Neural cell (in vitro differentiated cells): Measurements from ENCODE around the gene NKD1. TPM values are rescaled to one million over a fixed set of nuclear protein-coding genes. Genes with fewer than 3 reads are reported as not detected.

ENCODE experiments used
- H2AFZ ChIP-seq: fragments of 200-600, 300-800 bp; sonication (generic), shearing (Covaris generic); 2 replicates; pipeline ENCODE4 v1.6.0; 2014; ENCODE audit warnings: low read depth, mild to moderate bottlenecking, antibody characterized with exemption, low read length, moderate library complexity
- H3F3A ChIP-seq: fragments of 200-600 bp; shearing (Covaris generic); 2 replicates; pipeline ENCODE4 v1.6.1; 2016; ENCODE audit warnings: mild to moderate bottlenecking, moderate library complexity, mixed read lengths, antibody characterized with exemption, low read length; ENCODE audit not compliant: insufficient read depth, poor library complexity, severe bottlenecking
- H3K27ac ChIP-seq: fragments of 200-600, 300-800 bp; sonication (generic), shearing (Covaris generic); 2 replicates; pipeline ENCODE4 v1.5.1; 2014; ENCODE audit warnings: mild to moderate bottlenecking, low read length, moderate library complexity
- H3K27me3 ChIP-seq: fragments of 300-800, 200-600 bp; sonication (generic), shearing (Covaris generic); 2 replicates; pipeline ENCODE4 v1.6.0; 2014; ENCODE audit warnings: mild to moderate bottlenecking, low read depth, low read length, moderate library complexity; ENCODE audit not compliant: insufficient read depth
- H3K36me3 ChIP-seq: fragments of 300-800, 200-600 bp; sonication (generic), shearing (Covaris generic); 2 replicates; pipeline ENCODE4 v1.5.1; 2014; ENCODE audit warnings: mild to moderate bottlenecking, antibody characterized with exemption, low read length, moderate library complexity; ENCODE audit not compliant: insufficient read depth
- H3K4me2 ChIP-seq: fragments of 300-800, 200-600 bp; sonication (generic), shearing (Covaris generic); 2 replicates; pipeline ENCODE4 v1.6.0; 2014; ENCODE audit warnings: mild to moderate bottlenecking, low read length
- H3K4me3 ChIP-seq: fragments of 300-800, 200-600 bp; sonication (generic), shearing (Covaris generic); 2 replicates; pipeline ENCODE4 v1.5.1; 2014; ENCODE audit warnings: mild to moderate bottlenecking, low read length, moderate library complexity
- H3K79me2 ChIP-seq: fragments of 200-600 bp; shearing (Covaris generic); replicated peaks from 2 replicates; pipeline ENCODE4 v1.6.0; 2014; ENCODE audit warnings: mild to moderate bottlenecking, low read length, moderate library complexity; ENCODE audit not compliant: insufficient read depth
- H3K9ac ChIP-seq: fragments of 300-800, 200-600 bp; sonication (generic), shearing (Covaris generic); 2 replicates; pipeline ENCODE4 v1.6.1; 2016; ENCODE audit warnings: mild to moderate bottlenecking, low read length, mixed read lengths
- H3K9me2 ChIP-seq: fragments of 200-600 bp; shearing (Covaris generic); 2 replicates; pipeline ENCODE4 v1.6.1; 2016; ENCODE audit warnings: mild to moderate bottlenecking, low read length, mixed read lengths; ENCODE audit not compliant: insufficient read depth
- H3K9me3 ChIP-seq: fragments of 200-600, 300-800 bp; sonication (generic), shearing (Covaris generic); 2 replicates; pipeline ENCODE4 v1.6.1; 2016; ENCODE audit warnings: mild to moderate bottlenecking, mixed run types, low read length, moderate library complexity, mixed read lengths
- H4K20me1 ChIP-seq: fragments of 200-600 bp; shearing (Covaris generic); 2 replicates; pipeline ENCODE4 v1.6.1; 2016; ENCODE audit warnings: mild to moderate bottlenecking, mixed run types; ENCODE audit not compliant: insufficient read depth
- CTCF ChIP-seq: fragments of 450-650 bp; IDR thresholded peaks from 2 replicates; pipeline ENCODE4 v1.5.1; 2014; ENCODE audit warnings: antibody characterized with exemption, mild to moderate bottlenecking, moderate library complexity; ENCODE audit not compliant: poor library complexity, severe bottlenecking
- EP300 ChIP-seq: fragments of 450-650 bp; conservative IDR thresholded peaks from 2 replicates; pipeline ENCODE4 v1.6.1; 2014; ENCODE audit warnings: antibody characterized with exemption, mild to moderate bottlenecking, moderate library complexity; ENCODE audit not compliant: poor library complexity, severe bottlenecking
- EZH2 ChIP-seq: fragments of 200-600, 300-800 bp; shearing (Covaris generic), sonication (generic); IDR thresholded peaks from 2 replicates; pipeline ENCODE4 v1.6.1; 2014; ENCODE audit warnings: antibody characterized with exemption, low read length, borderline replicate concordance, mild to moderate bottlenecking; ENCODE audit not compliant: insufficient read depth, poor library complexity, severe bottlenecking
- MXI1 ChIP-seq: fragments of 450-650 bp; conservative IDR thresholded peaks from 2 replicates; pipeline ENCODE4 v1.6.1; 2014; ENCODE audit warnings: antibody characterized with exemption, mild to moderate bottlenecking; ENCODE audit not compliant: poor library complexity, severe bottlenecking
- POLR2AphosphoS5 ChIP-seq: IDR thresholded peaks from 2 replicates; pipeline ENCODE4 v1.6.1; 2012
- RAD21 ChIP-seq: fragments of 450-650 bp; conservative IDR thresholded peaks from 2 replicates; pipeline ENCODE4 v1.6.1; 2014; ENCODE audit warnings: antibody characterized with exemption, mild to moderate bottlenecking, moderate library complexity
- REST ChIP-seq: IDR thresholded peaks from 2 replicates; pipeline ENCODE4 v1.6.1; 2012; ENCODE audit warnings: borderline replicate concordance
- SMC3 ChIP-seq: fragments of 450-650 bp; conservative IDR thresholded peaks from 2 replicates; pipeline ENCODE4 v1.6.1; 2014; ENCODE audit warnings: antibody characterized with exemption, mild to moderate bottlenecking, moderate library complexity; ENCODE audit not compliant: poor library complexity
- TAF1 ChIP-seq: IDR thresholded peaks from 2 replicates; pipeline ENCODE4 v1.6.1; 2012; ENCODE audit warnings: low read depth
- polyA plus RNA-seq: library from polyadenylated mRNA; depleted of rRNA; stranded (reverse); fragments of >200 nt; gene quantifications from 2 replicates; pipeline ENCODE4 v1.2.3, GENCODE V29; 2014

Gene NKD1
- polyA plus RNA-seq, 1 donor from 2014 or later: 1.1 TPM

GRCh38 chr16:50499254-50499653 is 48.9 kb upstream of the NKD1 start:
- H3K9me3 ChIP-seq: no peaks in the 10 kb centered on the region
- no peaks in the 10 kb centered on the region for H3K9me2 ChIP-seq
- TF ChIP-seq TAF1 (no peak), REST (no peak), CTCF (no peak), POLR2AphosphoS5 (no peak), EP300 (no peak), SMC3 (no peak), EZH2 (no peak), RAD21 (no peak), MXI1 (no peak)
- no peaks in the 10 kb centered on the region for H3K36me3 ChIP-seq
- no peaks in the 10 kb centered on the region for H4K20me1 ChIP-seq
- no peak overlapping the region for H3K4me3 ChIP-seq
- H3K27me3 ChIP-seq: no peaks in the 10 kb centered on the region
- no peak overlapping the region for H3K4me2 ChIP-seq
- no peaks in the 10 kb centered on the region for H3K79me2 ChIP-seq
- no peak overlapping the region for H2AFZ ChIP-seq
- H3K27ac ChIP-seq: no peak overlapping the region
- no peak overlapping the region for H3K9ac ChIP-seq
- no peaks in the 10 kb centered on the region for H3F3A ChIP-seq

DNA sequence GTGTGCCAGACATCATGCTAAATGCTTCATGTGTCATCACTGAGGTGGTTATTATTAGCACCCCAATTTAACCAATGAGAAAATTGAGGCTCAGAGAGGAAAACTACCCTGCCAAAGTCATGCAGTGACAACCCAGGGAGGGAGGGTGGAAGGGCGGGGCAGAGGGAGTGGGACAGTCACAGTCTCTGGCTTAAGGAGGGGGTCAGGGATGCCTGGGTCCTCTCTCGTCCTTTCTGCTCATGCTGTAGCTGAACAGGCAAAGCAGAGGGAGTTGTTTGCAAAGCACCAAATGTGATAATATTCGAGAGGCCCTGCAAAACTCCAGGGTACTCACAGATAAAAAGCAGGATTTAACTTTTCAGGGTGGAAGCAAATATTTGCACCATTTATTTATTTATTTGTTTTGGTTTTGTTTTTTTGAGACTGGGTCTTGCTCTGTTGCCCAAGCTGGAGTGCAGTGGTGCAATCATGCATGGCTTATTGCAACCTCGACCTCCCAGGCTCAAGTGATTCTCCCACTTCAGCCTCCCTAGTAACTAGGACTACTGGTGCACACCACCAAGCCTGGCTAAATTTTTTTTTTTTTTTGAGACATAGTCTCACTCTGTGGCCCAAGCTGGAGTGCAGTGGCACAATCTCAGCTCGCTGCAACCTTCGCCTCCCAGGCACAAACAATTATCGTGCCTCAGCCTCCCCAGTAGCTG is 47.9 kb upstream of the NKD1 start:
- no peak overlapping the region for H3K4me3 ChIP-seq
- H4K20me1 ChIP-seq: no peaks in the 10 kb centered on the region
- TF ChIP-seq EZH2 (no peak), REST (no peak)
- no peaks in the 10 kb centered on the region for H3K27me3 ChIP-seq
- no peaks in the 10 kb centered on the region for H3K9me2 ChIP-seq
- no peak overlapping the region for H3K27ac ChIP-seq
- H3K9me3 ChIP-seq: no peaks in the 10 kb centered on the region
- H3F3A ChIP-seq: no peaks in the 10 kb centered on the region
- H3K79me2 ChIP-seq: no peaks in the 10 kb centered on the region
- no peaks in the 10 kb centered on the region for H3K36me3 ChIP-seq
- H3K9ac ChIP-seq: no peak overlapping the region
- no peak overlapping the region for H2AFZ ChIP-seq
- H3K4me2 ChIP-seq: no peak overlapping the region
